Activated CD4-positive, CD25-positive, alpha-beta regulatory T cell (primary cell): ENCODE measurements around the gene PGA5.
"Not testable (repeated sequence)": the region's sequence is repeated elsewhere in the genome, so short reads cannot be mapped to it uniquely, and the experiment has no call there.

Experiments used
- DNase-seq, 4 experiments: peaks; one replicate each; lab custom pipeline; 2025; lab: John Stamatoyannopoulos, UW

PGA5 gene

GRCh38 chr11:61240875-61241274, at the start of gene PGA5:
Gene PGA5 (plus strand): TSS chr11:61241175. CDS start chr11:61241227, 52 bp downstream.
- DNase-seq: not testable (repeated sequence)

GRCh38 chr11:61193596-61193995, 47.4 kb upstream of the PGA5 start:
- DNase-seq: no peak

GRCh38 chr11:61194169-61194671, 46.8 kb upstream of the PGA5 start:
- DNase-seq: no peak

GRCh38 chr11:61194981-61195695, 45.8 kb upstream of the PGA5 start:
- no peak for DNase-seq

GRCh38 chr11:61195719-61196118, 45.3 kb upstream of the PGA5 start:
- DNase-seq: no peak

- DNase-seq: no peak
Measured at GRCh38 chr11:61198361-61198760, 42.6 kb upstream of the PGA5 start.

- DNase-seq: no peak
Measured at GRCh38 chr11:61198948-61199523, 41.9 kb upstream of the PGA5 start.

- DNase-seq: no peak
Measured at GRCh38 chr11:61201476-61201875, 39.5 kb upstream of the PGA5 start.

- DNase-seq: not testable (repeated sequence)
Measured at GRCh38 chr11:61202950-61203746, 37.8 kb upstream of the PGA5 start, which contains the start of gene PGA3. Gene PGA3 (plus strand): TSS chr11:61203515. CDS start chr11:61203565, 50 bp downstream.

GRCh38 chr11:61203873-61204272, 37.1 kb upstream of the PGA5 start:
- not testable (repeated sequence) for DNase-seq

- not testable (repeated sequence) for DNase-seq
Measured at GRCh38 chr11:61204502-61205059, 36.4 kb upstream of the PGA5 start.

GRCh38 chr11:61207636-61208310, 33.2 kb upstream of the PGA5 start:
- not testable (repeated sequence) for DNase-seq

- not testable (repeated sequence) for DNase-seq
Measured at GRCh38 chr11:61210629-61211028, 30.3 kb upstream of the PGA5 start.

- DNase-seq: not testable (repeated sequence)
Measured at GRCh38 chr11:61211327-61211952, 29.5 kb upstream of the PGA5 start.

- not testable (repeated sequence) for DNase-seq
Measured at GRCh38 chr11:61212202-61212601, 28.8 kb upstream of the PGA5 start.

- not testable (repeated sequence) for DNase-seq
Measured at GRCh38 chr11:61213711-61214324, 27.2 kb upstream of the PGA5 start.

- not testable (repeated sequence) for DNase-seq
Measured at GRCh38 chr11:61218306-61218705, 22.7 kb upstream of the PGA5 start.

- not testable (repeated sequence) for DNase-seq
Measured at GRCh38 chr11:61219016-61219415, 22.0 kb upstream of the PGA5 start.

- DNase-seq: not testable (repeated sequence)
Measured at GRCh38 chr11:61222047-61222446, 18.9 kb upstream of the PGA5 start, which contains the start of gene PGA4. Gene PGA4 (plus strand): TSS chr11:61222347. CDS start chr11:61222401, 54 bp downstream.

- not testable (repeated sequence) for DNase-seq
Measured at GRCh38 chr11:61222692-61223091, 18.3 kb upstream of the PGA5 start.
